Heart right ventricle (tissue), 12 donors: ENCODE data around the gene EEF1AKMT2. TPM values are rescaled to one million over a fixed set of nuclear protein-coding genes. Genes with fewer than 3 reads are reported as not detected.

Source experiments
- polyA plus RNA-seq, 2 donors: library from polyadenylated mRNA; stranded (reverse); fragments of 200-250 nt; gene quantifications; one replicate each; pipeline ENCODE4 v1.2.3, GENCODE V29; 2013
- total RNA-seq, 10 donors: library from RNA; stranded (reverse); fragmentation: NEBNext Ultra II Directional in 3 of 10; extraction: Animal tissue kit (Norgen Biotek cat#: 25700) in 3 of 10; gene quantifications; one replicate each; pipeline versions ENCODE4 v1.2.1 to v1.2.4, GENCODE V29; 2021 to 2023
- donor health status: ischemic (EF 13 %, LVEDD 7.1; RV severe dilation, severe dysfunction).
- donor health status: healthy with polysubstance abuse.
- donor health status: DM: no; HTN: yes; CAD: no.
- donor health status: DM: no; HTN: no; CAD: no.
- donor health status: ischemic (EF 25% LVEDD 6.9; RV normal size, moderate dysfunction).
- donor health status: ischemic (EF 25% LVEDD 5.7; RV mildly dilated, moderate dysfunction).
- donor health status: healthy.
- donor health status: nonischemic (EF 11% LVEDD 7.7; RV severe dilation, severe dysfunction).
- donor health status: DM: yes; HTN: yes; CAD: no.
- donor health status: PGD.
- donor health status: ischemic (EF 29% LVEDD 5.4; RV normal size, mild dysfunction).
- donor health status: nonischemic (EF 23%, LVEDD 6.1; RV moderate dilation, normal function).

EEF1AKMT2 gene
- total and polyA plus RNA-seq, 12 donors = 7.4 to 18.8 (median 13.0) TPM

Other genes starting within 250 kb of the EEF1AKMT2 start
- gene FAM53B, start 47.5 kb downstream of the EEF1AKMT2 start, total RNA-seq = 10 to 100 TPM; 19.0 to 42.9 (median 31.3) TPM
- gene FAM53B, start 47.5 kb downstream of the EEF1AKMT2 start, polyA plus RNA-seq = 10 to 100 TPM; 11.6 to 25.5 TPM
- 10 to 100 TPM; 11.2 to 17.4 (median 14.1) TPM for gene ABRAXAS2, start 9.9 kb upstream of the EEF1AKMT2 start, total RNA-seq
- 1 to 10 TPM; 5.3 to 7.1 TPM for gene ABRAXAS2, start 9.9 kb upstream of the EEF1AKMT2 start, polyA plus RNA-seq
- gene ZRANB1, start 150.2 kb upstream of the EEF1AKMT2 start, total RNA-seq = 10 to 100 TPM; 21.5 to 33.2 (median 28.3) TPM
- gene ZRANB1, start 150.2 kb upstream of the EEF1AKMT2 start, polyA plus RNA-seq = 10 to 100 TPM; 13.0 to 14.6 TPM